HepG2 (cell line): ENCODE measurements around the gene STYXL2. TPM values are rescaled to one million over a fixed set of nuclear protein-coding genes. Genes with fewer than 3 reads are reported as not detected.

ENCODE experiments used
- ATAC-seq: fragments of 200-7000 bp; cut with Tn5 transposase; 3 replicates; pipeline ENCODE4 v1.9.1; 2020; ENCODE audit warnings: mild to moderate bottlenecking, moderate library complexity
- BruUV-seq: library from RNA; stranded (reverse); fragments of 400-500 nt; replicated peaks from 2 replicates; lab custom pipeline; 2021; lab: Mats Ljungman, UMichigan
- CTCF ChIA-PET: fragments of 300-600 bp; formaldehyde crosslinking; extraction: SDS; loops from one replicate; lab custom pipeline; 2021; ENCODE audit warnings: low total read pairs, inconsistent platforms, low intra/inter-chr PET ratio; lab: Yijun Ruan, JAX
- POLR2A ChIA-PET: fragments of 350-600 bp; sonication (Branson Sonifier 250); formaldehyde crosslinking; loops from one replicate; lab custom pipeline; 2020; ENCODE audit warnings: antibody characterized with exemption, inconsistent platforms; lab: Yijun Ruan, JAX
- DNase-seq: peaks from one replicate; pipeline ENCODE4 v3.0.0-alpha.2; 2015; ENCODE audit warnings: low spot score
- FAIRE-seq: peaks from 3 replicates; lab custom pipeline; 2011; peaks lifted over from hg19 to GRCh38; lab: Jason Lieb, UNC
- H2AFZ ChIP-seq: one replicate; pipeline ENCODE4 v1.6.1; 2011; ENCODE audit warnings: low read length, inconsistent platforms
- H3K27ac ChIP-seq: fragments of 300-600 bp; 3 replicates; pipeline ENCODE4 v1.8.0; 2011; ENCODE audit warnings: mixed run types, mild to moderate bottlenecking, mixed read lengths, low read length, inconsistent platforms; ENCODE audit not compliant: insufficient read depth; ENCODE audit errors: extremely low read length
- H3K27me3 ChIP-seq, 2 experiments: fragments of 200-600 bp in 1 of 2; 2 replicates in 1 of 2; 3 replicates in 1 of 2; pipeline versions ENCODE4 v1.6.0 to v1.8.0; 2011; ENCODE audit warnings: low read length in 2 of 2, mild to moderate bottlenecking in 2 of 2, moderate library complexity in 2 of 2, inconsistent platforms in 1 of 2; ENCODE audit not compliant: insufficient read depth in 2 of 2, control insufficient read depth in 1 of 2
- H3K36me3 ChIP-seq, 2 experiments: fragments of 200-600 bp in 1 of 2; replicated peaks in 1 of 2; 2 replicates in 1 of 2; 3 replicates in 1 of 2; pipeline versions ENCODE4 v1.5.1 to v1.8.0; 2011; ENCODE audit warnings: low read length in 2 of 2, inconsistent platforms in 1 of 2; ENCODE audit not compliant: insufficient read depth in 2 of 2, control insufficient read depth in 1 of 2
- H3K4me1 ChIP-seq: 2 replicates; pipeline ENCODE4 v1.5.1; 2012; ENCODE audit warnings: low read length, inconsistent platforms; ENCODE audit not compliant: insufficient read depth
- H3K4me2 ChIP-seq: 2 replicates; pipeline ENCODE4 v1.6.0; 2011; ENCODE audit warnings: low read depth, low read length, inconsistent platforms
- H3K4me3 ChIP-seq, 3 experiments: fragments of 200-600 bp in 1 of 3; sonication (generic), shearing (Covaris generic) in 1 of 3; replicated peaks in 1 of 3; 2 replicates each; pipeline ENCODE4 v1.5.1; 2011 to 2016; ENCODE audit warnings: low read length in 3 of 3, inconsistent platforms in 2 of 3, low read depth in 2 of 3, mild to moderate bottlenecking in 2 of 3, control low read depth in 1 of 3, mixed read lengths in 1 of 3; ENCODE audit not compliant: insufficient read depth in 1 of 3
- H3K79me2 ChIP-seq: one replicate; pipeline ENCODE4 v1.6.1; 2011; ENCODE audit warnings: low read length, inconsistent platforms; ENCODE audit not compliant: insufficient read depth
- H3K9ac ChIP-seq: 2 replicates; pipeline ENCODE4 v1.6.0; 2011; ENCODE audit warnings: mild to moderate bottlenecking, low read depth, low read length, inconsistent platforms; ENCODE audit not compliant: insufficient read depth
- H3K9me3 ChIP-seq: 2 replicates; pipeline ENCODE4 v1.5.1; 2012; ENCODE audit warnings: mild to moderate bottlenecking, low read length
- H4K20me1 ChIP-seq: 2 replicates; pipeline ENCODE4 v1.6.0; 2011; ENCODE audit warnings: inconsistent platforms, mild to moderate bottlenecking, low read length, moderate library complexity; ENCODE audit not compliant: insufficient read depth
- ELK4 ChIP-seq: sonication (generic); formaldehyde crosslinking; IDR thresholded peaks from 2 replicates; pipeline ENCODE4 v1.9.0; 2021; ENCODE audit warnings: missing genetic modification reagents, borderline replicate concordance
- FOXK2 ChIP-seq: fragments of 450-650 bp; IDR thresholded peaks from 2 replicates; pipeline ENCODE4 v1.6.1; 2016
- HMGXB4 ChIP-seq, 2 experiments: sonication (generic) in 1 of 2; formaldehyde crosslinking in 1 of 2; IDR thresholded peaks; 2 replicates each; pipeline versions ENCODE4 v1.4.0 to v1.6.1; 2018 to 2020; ENCODE audit warnings: missing genetic modification reagents in 2 of 2, borderline replicate concordance in 1 of 2, low read depth in 1 of 2, mild to moderate bottlenecking in 1 of 2, missing biosample characterization in 1 of 2
- HOXD1 ChIP-seq: sonication (generic); formaldehyde crosslinking; IDR thresholded peaks from 2 replicates; pipeline ENCODE4 v1.5.0; 2020; ENCODE audit warnings: missing genetic modification reagents
- KDM4B ChIP-seq: sonication (generic); formaldehyde crosslinking; IDR thresholded peaks from 2 replicates; pipeline ENCODE4 v1.4.0; 2020; ENCODE audit warnings: missing genetic modification reagents
- KDM6A ChIP-seq: IDR thresholded peaks from 2 replicates; pipeline ENCODE4 v1.6.1; 2016; ENCODE audit warnings: low read depth
- MBNL3 ChIP-seq: fragments of 250-450 bp; sonication (Bioruptor Pico); conservative IDR thresholded peaks from 2 replicates; pipeline ENCODE4 v1.8.0; 2022; ENCODE audit warnings: mild to moderate bottlenecking, inconsistent platforms
- MTF1 ChIP-seq: sonication (generic); formaldehyde crosslinking; IDR thresholded peaks from 2 replicates; pipeline ENCODE4 v1.5.0; 2020; ENCODE audit warnings: missing genetic modification reagents
- MTF2 ChIP-seq: sonication (generic); formaldehyde crosslinking; IDR thresholded peaks from 2 replicates; pipeline ENCODE4 v1.5.0; 2020; ENCODE audit warnings: missing genetic modification reagents, borderline replicate concordance
- NCOA2 ChIP-seq: sonication (generic); formaldehyde crosslinking; IDR thresholded peaks from 2 replicates; pipeline ENCODE4 v1.8.0; 2022; ENCODE audit warnings: inconsistent platforms
- NFATC3 ChIP-seq: sonication (generic); formaldehyde crosslinking; IDR thresholded peaks from 2 replicates; pipeline ENCODE4 v1.5.1; 2020; ENCODE audit warnings: mild to moderate bottlenecking, missing genetic modification reagents
- PPARG ChIP-seq: conservative IDR thresholded peaks from 2 replicates; pipeline ENCODE4 v1.6.1; 2016; ENCODE audit warnings: missing biosample characterization, missing genetic modification reagents
- PRMT3 ChIP-seq: sonication (generic); formaldehyde crosslinking; IDR thresholded peaks from 2 replicates; pipeline ENCODE4 v1.8.1; 2022; ENCODE audit warnings: low read depth, mild to moderate bottlenecking, moderate library complexity, missing genetic modification reagents, borderline replicate concordance
- SMYD3 ChIP-seq: sonication (generic); formaldehyde crosslinking; IDR thresholded peaks from 2 replicates; pipeline ENCODE4 v1.8.1; 2023; ENCODE audit warnings: mild to moderate bottlenecking, missing genetic modification reagents
- STAG1 ChIP-seq: sonication (generic); formaldehyde crosslinking; IDR thresholded peaks from 2 replicates; pipeline ENCODE4 v1.4.0; 2020; ENCODE audit warnings: missing genetic modification reagents
- SYNCRIP ChIP-seq: fragments of 200-400 bp; formaldehyde crosslinking; IDR thresholded peaks from 2 replicates; pipeline ENCODE4 v1.6.1; 2018; ENCODE audit warnings: mild to moderate bottlenecking, low read depth, low read length; ENCODE audit not compliant: insufficient read depth
- TRIM22 ChIP-seq: fragments of 450-650 bp; IDR thresholded peaks from 2 replicates; pipeline ENCODE4 v1.6.1; 2017
- ZNF30 ChIP-seq: sonication (generic); formaldehyde crosslinking; IDR thresholded peaks from 2 replicates; pipeline ENCODE4 v1.5.0; 2020; ENCODE audit warnings: mild to moderate bottlenecking, missing genetic modification reagents
- ZNF331 ChIP-seq: sonication (generic); formaldehyde crosslinking; IDR thresholded peaks from 2 replicates; pipeline ENCODE4 v1.4.0; 2020; ENCODE audit warnings: missing genetic modification reagents
- ZNF777 ChIP-seq: sonication (generic); formaldehyde crosslinking; IDR thresholded peaks from 2 replicates; pipeline ENCODE4 v1.4.0; 2020; ENCODE audit warnings: missing genetic modification reagents
- WGBS: methylation state at CpG from one replicate; pipeline ENCODE4 v1.1.6; 2017; ENCODE audit warnings: low lambda C conversion rate; 5-methylcytosine and 5-hydroxymethylcytosine counted together
- in situ Hi-C: cut with HindIII; loops from 2 replicates; pipeline ENCODE4 v1.10.0; 2017; ENCODE audit warnings: low pct_unique_long_range_greater_than_20kb; ENCODE audit not compliant: extremely low pct_ligation_motif_present
- intact Hi-C: fragments of 100-400 bp; cut with micrococcal nuclease; formaldehyde crosslinking; loops from one replicate; pipeline ENCODE4 v1.10.0; 2022; ENCODE audit not compliant: unreplicated experiment
- polyA plus RNA-seq, 8 experiments: library from polyadenylated mRNA; depleted of rRNA in 3 of 8; stranded (reverse) in 7 of 8; unstranded in 1 of 8; fragments of >200 nt; fragmentation: Illumina TruSeq in 4 of 8; extraction: Trizol in 4 of 8; gene quantifications; 2 replicates each; pipeline versions ENCODE4 v1.2.1 to v1.2.3, GENCODE V29; 2011 to 2016; ENCODE audit warnings: low read depth in 4 of 8, missing spikeins in 1 of 8, mixed read lengths in 1 of 8; ENCODE audit not compliant: insufficient read depth in 1 of 8
- total RNA-seq, 5 experiments: library from RNA; depleted of rRNA; stranded (reverse); fragments of >200 nt; fragmentation: Illumina TruSeq; extraction: Trizol; gene quantifications; 2 replicates each; pipeline ENCODE4 v1.2.3, GENCODE V29; 2016; ENCODE audit warnings: low read depth in 1 of 5

The STYXL2 gene
- total and polyA plus RNA-seq, 2 of the 13 experiments (the other 11 are each of a cell fraction or from before 2014, with no cell fraction given): not detected

GRCh38 chr1:167082511-167083027 is 11.3 kb upstream of the STYXL2 start:
- BruUV-seq: no TSS peak
- POLR2A ChIA-PET: interaction anchor here (1.3 kb wide), 1 partner anchor 138 kb away, joined by 7 read pairs; the partner anchor contains the start of gene POU2F1
- H3K36me3 ChIP-seq: no peaks in the 10 kb centered on the region
- DNase-seq (peak; percentile 73), ATAC-seq (peak; percentile 87), FAIRE-seq (no peak)
- no peak overlapping the region for H3K27ac ChIP-seq
- peaks cover 14% of the 10 kb centered on the region for H3K4me1 ChIP-seq
- no peaks in the 10 kb centered on the region for H3K9me3 ChIP-seq
- 0% methylated on average over 3 of the region's 11 CpGs for WGBS
- CTCF ChIA-PET: no interaction called here
- no peaks in the 10 kb centered on the region for H4K20me1 ChIP-seq
- peaks cover 4 to 24% of the 10 kb centered on the region in 2 experiments; a peak in 3 of 5 replicates for H3K27me3 ChIP-seq
- in situ Hi-C loops (no loop called here), intact Hi-C loops (loop anchor here (10.0 kb wide), 1 partner anchor 622 kb away; no protein-coding TSS in a partner anchor)
- no peak overlapping the region for H2AFZ ChIP-seq
- H3K79me2 ChIP-seq: no peaks in the 10 kb centered on the region
- peak overlapping the region; percentile 62 for H3K4me2 ChIP-seq
- no peak overlapping the region for H3K9ac ChIP-seq
- peak overlapping the region in 1 of 3 experiments; percentile 53; a peak in 2 of 6 replicates for H3K4me3 ChIP-seq
- TF ChIP-seq MTF2 (CRISPR knock-in tag) (no peak), ZNF331 (CRISPR knock-in tag) (no peak), NCOA2 (CRISPR knock-in tag) (no peak), PRMT3 (no peak), HMGXB4 (CRISPR knock-in tag; IDR thresholded peaks at IDR 0.05; ENCODE audit: borderline replicate concordance in 1 of 2, low read depth in 1 of 2) (no peak), NFATC3 (CRISPR knock-in tag) (no peak), SMYD3 (CRISPR knock-in tag) (no peak), SYNCRIP (no peak), KDM4B (CRISPR knock-in tag) (no peak), PPARG (peak; percentile 60; the same call in 1 of the 2 replicates), MTF1 (CRISPR knock-in tag) (no peak), TRIM22 (no peak), KDM6A (CRISPR knock-in tag) (no peak), STAG1 (CRISPR knock-in tag) (no peak), ZNF30 (CRISPR knock-in tag) (no peak), HOXD1 (CRISPR knock-in tag) (no peak), ZNF777 (CRISPR knock-in tag) (no peak), MBNL3 (CRISPR knock-in tag) (no peak), FOXK2 (no peak), ELK4 (CRISPR knock-in tag) (no peak)
